ENCODE results near the gene TNN. TPM values are rescaled to one million over a fixed set of nuclear protein-coding genes. Genes with fewer than 3 reads are reported as not detected.

Gene TNN
- total RNA-seq, 4 donors from 2014 or later: 0.19 to 6.9 (median 0.40) TPM

DNA sequence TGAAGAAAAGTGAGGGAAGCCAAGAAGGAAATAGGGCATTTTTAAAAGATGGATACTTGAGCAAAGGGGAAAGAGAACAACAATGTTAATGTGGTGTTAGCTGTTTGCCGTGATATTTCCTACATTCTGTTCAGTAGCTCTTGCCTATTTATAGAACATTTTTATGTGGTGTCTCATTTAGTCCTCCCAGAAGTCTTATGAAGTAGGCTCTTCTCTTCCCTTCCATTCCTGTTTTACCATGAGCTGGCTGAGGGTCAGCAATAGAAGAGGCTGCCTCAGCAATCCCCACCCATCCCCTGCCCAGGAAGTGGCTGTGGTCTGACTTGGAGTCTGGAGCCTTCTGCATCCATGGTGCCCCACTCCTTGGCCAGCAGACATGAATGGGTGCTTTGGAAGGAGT is 64.8 kb downstream of the TNN start:
- DNase-seq (ENCODE audit: low spot score) (no peak), ATAC-seq (ENCODE audit: low FRiP score) (no peak)
- TF ChIP-seq, protein P1, sequence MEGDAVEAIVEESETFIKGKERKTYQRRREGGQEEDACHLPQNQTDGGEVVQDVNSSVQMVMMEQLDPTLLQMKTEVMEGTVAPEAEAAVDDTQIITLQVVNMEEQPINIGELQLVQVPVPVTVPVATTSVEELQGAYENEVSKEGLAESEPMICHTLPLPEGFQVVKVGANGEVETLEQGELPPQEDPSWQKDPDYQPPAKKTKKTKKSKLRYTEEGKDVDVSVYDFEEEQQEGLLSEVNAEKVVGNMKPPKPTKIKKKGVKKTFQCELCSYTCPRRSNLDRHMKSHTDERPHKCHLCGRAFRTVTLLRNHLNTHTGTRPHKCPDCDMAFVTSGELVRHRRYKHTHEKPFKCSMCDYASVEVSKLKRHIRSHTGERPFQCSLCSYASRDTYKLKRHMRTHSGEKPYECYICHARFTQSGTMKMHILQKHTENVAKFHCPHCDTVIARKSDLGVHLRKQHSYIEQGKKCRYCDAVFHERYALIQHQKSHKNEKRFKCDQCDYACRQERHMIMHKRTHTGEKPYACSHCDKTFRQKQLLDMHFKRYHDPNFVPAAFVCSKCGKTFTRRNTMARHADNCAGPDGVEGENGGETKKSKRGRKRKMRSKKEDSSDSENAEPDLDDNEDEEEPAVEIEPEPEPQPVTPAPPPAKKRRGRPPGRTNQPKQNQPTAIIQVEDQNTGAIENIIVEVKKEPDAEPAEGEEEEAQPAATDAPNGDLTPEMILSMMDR (IDR thresholded peaks at IDR 0.05): no peak

DNA sequence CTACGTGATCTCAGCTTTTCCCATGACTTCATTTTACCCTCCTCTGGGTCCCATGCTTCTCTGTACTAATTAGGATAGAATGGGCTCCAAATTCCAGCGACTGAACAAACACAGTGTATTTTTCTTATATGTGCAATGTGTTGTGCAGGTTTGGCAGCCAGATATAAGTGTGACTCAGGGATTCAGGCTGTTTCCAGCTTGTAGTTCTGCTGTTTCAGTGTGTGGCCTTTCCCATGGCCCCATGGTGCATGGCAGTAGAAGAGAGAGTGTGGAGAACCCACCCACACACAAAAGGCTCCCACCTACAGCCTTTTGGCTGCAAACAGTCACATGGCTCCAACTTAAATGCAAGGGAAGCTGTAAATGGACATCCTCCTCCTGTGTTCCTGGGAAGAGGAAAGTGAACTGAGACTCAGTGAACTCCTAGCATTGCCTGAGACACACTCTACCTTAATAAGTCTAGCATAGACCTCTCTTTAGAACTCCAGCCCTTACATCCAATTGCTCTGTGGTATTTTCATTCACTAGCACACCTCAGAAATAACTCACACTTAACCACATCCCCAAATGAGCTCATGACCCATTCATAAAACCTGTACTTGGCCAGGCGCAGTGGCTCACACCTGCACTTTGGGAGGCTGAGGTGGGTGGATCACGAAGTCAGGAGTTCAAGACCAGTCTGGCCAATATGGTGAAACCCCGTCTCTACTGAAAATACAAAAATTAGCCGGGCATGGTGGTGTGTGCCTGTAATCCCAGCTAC is 66.2 kb downstream of the TNN start:
- TF ChIP-seq, protein P1 (IDR thresholded peaks at IDR 0.05): no peak
- ATAC-seq (ENCODE audit: low FRiP score) (no peak), DNase-seq (ENCODE audit: low spot score) (no peak)

- DNase-seq (ENCODE audit: low spot score): no peak
- no peak for ATAC-seq (ENCODE audit: low FRiP score)
- TF ChIP-seq, protein P1 (IDR thresholded peaks at IDR 0.05): no peak
Observed at GRCh38 chr1:175134500-175134899, 66.9 kb downstream of the TNN start.

- TF ChIP-seq, protein P1 (IDR thresholded peaks at IDR 0.05): no peak
- ATAC-seq (ENCODE audit: low FRiP score) (no peak), DNase-seq (ENCODE audit: low spot score) (no peak)
Observed at GRCh38 chr1:175136246-175136645, 68.6 kb downstream of the TNN start.

DNA sequence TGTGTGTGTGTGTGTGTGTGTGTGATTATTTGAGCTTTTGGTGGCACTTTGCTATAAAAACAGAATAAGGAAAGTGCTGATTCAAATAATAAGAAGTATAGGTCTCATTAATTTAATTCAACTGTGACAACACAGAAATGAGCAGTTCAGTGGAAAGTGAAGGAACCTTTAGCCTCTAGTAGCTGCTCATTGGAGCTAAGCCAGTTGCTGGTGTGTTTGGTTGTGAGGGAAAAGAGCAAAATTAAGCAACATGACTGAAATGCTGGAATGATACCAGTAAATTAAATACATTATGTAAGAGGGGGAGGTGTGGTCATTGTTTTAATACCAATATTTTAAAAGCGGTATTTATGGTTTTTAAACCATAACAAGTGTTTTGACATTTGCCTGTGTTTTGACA is 69.7 kb downstream of the TNN start:
- ATAC-seq (ENCODE audit: low FRiP score) (no peak), DNase-seq (ENCODE audit: low spot score) (no peak)
- TF ChIP-seq, protein P1 (IDR thresholded peaks at IDR 0.05): no peak

GRCh38 chr1:175138579-175138978 is 70.9 kb downstream of the TNN start:
- ATAC-seq (ENCODE audit: low FRiP score) (no peak), DNase-seq (ENCODE audit: low spot score) (no peak)
- TF ChIP-seq, protein P1 (IDR thresholded peaks at IDR 0.05): no peak

DNA sequence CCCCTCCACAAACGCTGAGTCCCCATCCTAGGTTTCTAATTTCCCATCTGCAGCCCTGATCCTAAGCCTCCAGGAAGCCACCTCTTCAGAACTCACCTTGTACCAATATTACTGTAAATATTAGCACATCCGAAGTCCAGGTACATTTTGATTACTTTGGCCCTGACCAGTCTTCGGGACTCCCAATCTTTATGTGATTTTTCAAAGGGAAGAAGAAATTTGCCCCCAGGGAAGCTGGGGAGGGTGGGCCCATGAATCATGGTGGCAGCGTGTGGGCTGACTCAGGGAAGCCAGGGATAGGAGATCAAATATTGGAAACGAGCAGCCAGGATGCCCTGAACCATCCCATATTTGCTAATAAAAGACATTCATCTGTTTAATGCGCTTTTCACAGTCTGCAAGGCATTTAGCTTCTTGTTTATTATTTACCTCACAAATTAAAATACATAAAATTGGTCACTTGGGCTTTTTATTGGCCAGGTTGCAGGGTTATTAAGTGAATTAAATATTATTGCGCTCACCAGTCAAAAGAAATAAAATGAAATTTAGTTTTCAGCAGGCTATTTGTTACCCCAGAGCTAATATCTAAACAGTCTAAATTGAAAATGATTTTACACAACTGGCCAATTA is 78.4 kb downstream of the TNN start:
- TF ChIP-seq, protein P1 (IDR thresholded peaks at IDR 0.05): no peak
- ATAC-seq (ENCODE audit: low FRiP score): no peak
- DNase-seq (ENCODE audit: low spot score): no peak
